IMR-90 (cell line): ENCODE results near the gene TOP2B. TPM values are rescaled to one million over a fixed set of nuclear protein-coding genes. Genes with fewer than 3 reads are reported as not detected.

ENCODE experiments used
- ATAC-seq: fragments of 200-7000 bp; cut with Tn5 transposase; 2 replicates; pipeline ENCODE4 v1.9.1; 2020; ENCODE audit warnings: low read depth, mild to moderate bottlenecking, moderate library complexity
- BruUV-seq: library from RNA; stranded (reverse); fragments of 400-500 nt; replicated peaks from 2 replicates; lab custom pipeline; 2021; lab: Mats Ljungman, UMichigan
- CTCF ChIA-PET: fragments of 300-600 bp; formaldehyde crosslinking; extraction: SDS; loops from one replicate; lab custom pipeline; 2021; ENCODE audit warnings: antibody characterized with exemption; lab: Yijun Ruan, JAX
- POLR2A ChIA-PET: fragments of 300-600 bp; sonication (Branson Sonifier 250); formaldehyde crosslinking; loops from one replicate; lab custom pipeline; 2022; ENCODE audit warnings: antibody characterized with exemption; ENCODE audit not compliant: unreplicated experiment; lab: Charles Lee
- DNase-seq: peaks from one replicate; pipeline ENCODE4 v3.0.0; 2013
- H2AFZ ChIP-seq: replicated peaks from 2 replicates; pipeline ENCODE3; 2013; ENCODE audit warnings: low read length, mild to moderate bottlenecking; ENCODE audit not compliant: poor library complexity
- H2AK5ac ChIP-seq: 2 replicates; pipeline ENCODE4 v1.6.1; 2013; ENCODE audit warnings: low read depth, low read length, inconsistent platforms
- H2AK9ac ChIP-seq: replicated peaks from 2 replicates; pipeline ENCODE3; 2013; ENCODE audit warnings: mild to moderate bottlenecking, low read depth, low read length, moderate library complexity; ENCODE audit not compliant: poor library complexity
- H2BK120ac ChIP-seq: 2 replicates; pipeline ENCODE4 v1.6.1; 2013; ENCODE audit warnings: low read depth, low read length, inconsistent platforms
- H2BK15ac ChIP-seq: 3 replicates; pipeline ENCODE4 v1.6.1; 2013; ENCODE audit warnings: low read depth, low read length, inconsistent platforms
- H2BK20ac ChIP-seq: 2 replicates; pipeline ENCODE4 v1.6.1; 2013; ENCODE audit warnings: low read depth, mild to moderate bottlenecking, inconsistent platforms, low read length, moderate library complexity
- H2BK5ac ChIP-seq: 2 replicates; pipeline ENCODE4 v1.6.1; 2013; ENCODE audit warnings: mild to moderate bottlenecking, low read depth, low read length, inconsistent platforms; ENCODE audit not compliant: poor library complexity, severe bottlenecking
- H3K14ac ChIP-seq: replicated peaks from 2 replicates; pipeline ENCODE4 v1.6.1; 2013; ENCODE audit warnings: low read depth, low read length, inconsistent platforms
- H3K18ac ChIP-seq: 2 replicates; pipeline ENCODE4 v1.6.1; 2013; ENCODE audit warnings: low read depth, low read length, control low read depth
- H3K23ac ChIP-seq: 2 replicates; pipeline ENCODE4 v1.6.1; 2013; ENCODE audit warnings: low read depth, low read length, inconsistent platforms
- H3K27ac ChIP-seq: 2 replicates; pipeline ENCODE4 v1.5.1; 2013; ENCODE audit warnings: mild to moderate bottlenecking, control low read depth, low read length; ENCODE audit not compliant: insufficient read depth
- H3K27me3 ChIP-seq: 2 replicates; pipeline ENCODE4 v1.6.1; 2013; ENCODE audit warnings: low read length; ENCODE audit not compliant: control insufficient read depth, insufficient read depth
- H3K36me3 ChIP-seq: 2 replicates; pipeline ENCODE4 v1.6.1; 2013; ENCODE audit warnings: low read length, mixed read lengths; ENCODE audit not compliant: control insufficient read depth, insufficient read depth
- H3K4ac ChIP-seq: 2 replicates; pipeline ENCODE4 v1.6.1; 2013; ENCODE audit warnings: low read depth, low read length, inconsistent platforms
- H3K4me1 ChIP-seq: 2 replicates; pipeline ENCODE4 v1.6.1; 2013; ENCODE audit warnings: low read length, mixed read lengths; ENCODE audit not compliant: control insufficient read depth, insufficient read depth
- H3K4me2 ChIP-seq: 2 replicates; pipeline ENCODE4 v1.6.1; 2013; ENCODE audit warnings: low read depth, mild to moderate bottlenecking, control low read depth, low read length, moderate library complexity
- H3K4me3 ChIP-seq: 2 replicates; pipeline ENCODE4 v1.5.1; 2013; ENCODE audit warnings: low read depth, mild to moderate bottlenecking, control low read depth, low read length, moderate library complexity; ENCODE audit not compliant: insufficient read depth
- H3K56ac ChIP-seq: 2 replicates; pipeline ENCODE4 v1.6.1; 2013; ENCODE audit warnings: low read length, inconsistent platforms; ENCODE audit not compliant: insufficient read depth; ENCODE audit errors: extremely low read depth
- H3K79me1 ChIP-seq, 2 experiments: 2 replicates each; pipeline ENCODE4 v1.6.1; 2013; ENCODE audit warnings: low read length in 2 of 2, inconsistent platforms in 1 of 2, low read depth in 1 of 2
- H3K9ac ChIP-seq: 2 replicates; pipeline ENCODE4 v1.6.1; 2013; ENCODE audit warnings: low read depth, low read length, control low read depth
- H3K9me1 ChIP-seq: 2 replicates; pipeline ENCODE4 v1.6.1; 2013; ENCODE audit warnings: low read length, inconsistent platforms; ENCODE audit not compliant: insufficient read depth
- H3K9me3 ChIP-seq: 2 replicates; pipeline ENCODE4 v1.6.1; 2013; ENCODE audit warnings: low read length; ENCODE audit not compliant: control insufficient read depth, insufficient read depth
- H4K20me1 ChIP-seq: 2 replicates; pipeline ENCODE4 v1.6.1; 2013; ENCODE audit warnings: low read length, inconsistent platforms; ENCODE audit not compliant: insufficient read depth
- H4K5ac ChIP-seq: 2 replicates; pipeline ENCODE4 v1.6.1; 2013; ENCODE audit warnings: mild to moderate bottlenecking, low read depth, low read length, control low read depth
- H4K8ac ChIP-seq, 2 experiments: 2 replicates each; pipeline ENCODE4 v1.6.1; 2013; ENCODE audit warnings: low read depth in 2 of 2, low read length in 2 of 2, control low read depth in 1 of 2, inconsistent platforms in 1 of 2
- H4K91ac ChIP-seq: 2 replicates; pipeline ENCODE4 v1.6.1; 2013; ENCODE audit warnings: low read depth, low read length, inconsistent platforms; ENCODE audit not compliant: insufficient read depth
- CHD1 ChIP-seq: IDR thresholded peaks from 2 replicates; pipeline ENCODE4 v1.6.1; 2012; ENCODE audit warnings: low read depth, low read length, improper control_type of control experiment
- WGBS, 2 experiments: methylation state at CpG; one replicate each; pipeline versions ENCODE4 v1.1.5 to v1.1.7; 2013; ENCODE audit warnings: missing lambda C conversion rate in 2 of 2; ENCODE audit not compliant: insufficient read length in 1 of 2; ENCODE audit errors: extremely low coverage in 2 of 2; 5-methylcytosine and 5-hydroxymethylcytosine counted together
- dilution Hi-C: fragments of 300-500 bp; cut with HindIII; formaldehyde crosslinking; loops from one replicate; pipeline ENCODE4 v1.14.3; 2018; ENCODE audit warnings: low sequenced_read_pairs; ENCODE audit not compliant: unreplicated experiment
- in situ Hi-C: fragments of 300-500 bp; cut with MboI; formaldehyde crosslinking; loops from 3 replicates; pipeline ENCODE4 v1.14.3; 2019; ENCODE audit warnings: low sequenced_read_pairs, inconsistent platforms, mixed read lengths
- intact Hi-C: fragments of 100-400 bp; cut with micrococcal nuclease; formaldehyde crosslinking; loops from 2 replicates; pipeline ENCODE4 v1.10.0; 2022
- polyA plus RNA-seq, 3 experiments: library from polyadenylated mRNA; depleted of rRNA; stranded (reverse); fragments of >200 nt; gene quantifications; 2 replicates each; pipeline ENCODE4 v1.2.3, GENCODE V29; 2012; ENCODE audit warnings: low replicate concordance in 1 of 3
- total RNA-seq: library from RNA; depleted of rRNA; stranded (reverse); fragments of >200 nt; gene quantifications from 2 replicates; pipeline ENCODE4 v1.2.3, GENCODE V29; 2012
- TF ChIP-seq, protein P1 (sequence below): conservative IDR thresholded peaks from 2 replicates; pipeline ENCODE4 v1.5.1; 2012; ENCODE audit warnings: mild to moderate bottlenecking, low read depth, low read length, improper control_type of control experiment

The TOP2B gene
- total and polyA plus RNA-seq, 2 of the 4 experiments (the other 2 are of a cell fraction): 45.5 to 53.4 TPM

DNA sequence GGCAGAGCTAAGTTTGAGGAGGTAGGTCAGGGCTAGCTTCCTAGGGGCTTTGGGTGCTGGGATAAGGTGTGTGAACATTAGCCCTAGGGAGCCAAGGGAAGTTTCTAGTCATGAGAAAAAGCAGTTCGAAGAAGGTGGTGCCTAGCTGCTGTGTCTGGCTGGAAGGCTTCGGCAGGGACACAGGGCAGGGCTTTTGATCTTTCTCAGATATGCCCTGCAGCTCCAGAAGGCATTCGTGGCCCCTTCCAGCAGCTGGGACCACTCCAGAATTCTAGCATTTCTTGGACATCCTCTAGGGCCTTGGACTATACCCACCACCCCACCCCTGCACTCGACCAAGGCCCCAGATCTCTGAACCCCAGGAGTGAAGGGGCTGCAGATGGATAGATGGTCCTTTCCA is 88.6 kb downstream of the TOP2B start:
- Histone ChIP-seq H3K79me1 (no peaks in the 10 kb centered on the region), H3K18ac (no peak overlapping the region), H3K36me3 (no peaks in the 10 kb centered on the region), H3K4me2 (no peak overlapping the region), H3K14ac (no peak overlapping the region), H3K9me1 (peaks cover 10% of the 10 kb centered on the region), H4K8ac (no peak overlapping the region), H3K9ac (no peak overlapping the region), H3K23ac (no peak overlapping the region), H3K56ac (no peak overlapping the region), H2BK20ac (no peak overlapping the region; the same call in 1 of the 2 replicates), H2BK120ac (no peak overlapping the region; the same call in none of the 2 replicates), H3K27me3 (no peaks in the 10 kb centered on the region), H3K4me1 (peaks cover 9% of the 10 kb centered on the region), H2AK5ac (no peak overlapping the region), H2AFZ (no peak overlapping the region), H2BK15ac (no peak overlapping the region), H4K20me1 (no peaks in the 10 kb centered on the region), H3K27ac (no peak overlapping the region), H4K5ac (no peak overlapping the region), H2BK5ac (no peak overlapping the region), H3K4ac (peak overlapping the region; percentile 13), H3K9me3 (no peaks in the 10 kb centered on the region), H2AK9ac (no peak overlapping the region), H4K91ac (no peak overlapping the region), H3K4me3 (no peak overlapping the region)
- CTCF ChIA-PET: no interaction called here
- in situ Hi-C loops: loop anchor here (25.0 kb wide), 1 partner anchor 1314 kb away; no protein-coding TSS in a partner anchor
- no CpG with 5 or more reads among the region's 4 CpGs for WGBS, 2 experiments
- TF ChIP-seq CHD1: no peak
- TF ChIP-seq, protein P1, sequence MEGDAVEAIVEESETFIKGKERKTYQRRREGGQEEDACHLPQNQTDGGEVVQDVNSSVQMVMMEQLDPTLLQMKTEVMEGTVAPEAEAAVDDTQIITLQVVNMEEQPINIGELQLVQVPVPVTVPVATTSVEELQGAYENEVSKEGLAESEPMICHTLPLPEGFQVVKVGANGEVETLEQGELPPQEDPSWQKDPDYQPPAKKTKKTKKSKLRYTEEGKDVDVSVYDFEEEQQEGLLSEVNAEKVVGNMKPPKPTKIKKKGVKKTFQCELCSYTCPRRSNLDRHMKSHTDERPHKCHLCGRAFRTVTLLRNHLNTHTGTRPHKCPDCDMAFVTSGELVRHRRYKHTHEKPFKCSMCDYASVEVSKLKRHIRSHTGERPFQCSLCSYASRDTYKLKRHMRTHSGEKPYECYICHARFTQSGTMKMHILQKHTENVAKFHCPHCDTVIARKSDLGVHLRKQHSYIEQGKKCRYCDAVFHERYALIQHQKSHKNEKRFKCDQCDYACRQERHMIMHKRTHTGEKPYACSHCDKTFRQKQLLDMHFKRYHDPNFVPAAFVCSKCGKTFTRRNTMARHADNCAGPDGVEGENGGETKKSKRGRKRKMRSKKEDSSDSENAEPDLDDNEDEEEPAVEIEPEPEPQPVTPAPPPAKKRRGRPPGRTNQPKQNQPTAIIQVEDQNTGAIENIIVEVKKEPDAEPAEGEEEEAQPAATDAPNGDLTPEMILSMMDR: no peak
- POLR2A ChIA-PET: no interaction called here
- no peak for DNase-seq
- no peak for ATAC-seq
- intact Hi-C loops: no loop called here
- no TSS peak for BruUV-seq
- dilution Hi-C loops: no loop called here
